ENCODE measurements around the gene APOBEC3F.
"Not testable (repeated sequence)": the region's sequence is repeated elsewhere in the genome, so short reads cannot be mapped to it uniquely, and the experiment has no call there.

The APOBEC3F gene

GRCh38 chr22:39014723-39015121, 25.9 kb upstream of the APOBEC3F start:
- H3K36me3 ChIP-seq (ENCODE audit: control insufficient read depth, insufficient read depth, low read length); H3K9ac ChIP-seq (ENCODE audit: low read depth, low read length); H3K9me3 ChIP-seq (ENCODE audit: control insufficient read depth, insufficient read depth, low read length); H3K27me3 ChIP-seq (ENCODE audit: control insufficient read depth, insufficient read depth, low read length): not testable (repeated sequence)
- H3K4me3 ChIP-seq (ENCODE audit: low read depth, low read length) = peak overlapping the region; percentile 33
- H3K4me1 ChIP-seq (ENCODE audit: control insufficient read depth, insufficient read depth, low read length) = peaks cover 23% of the 10 kb centered on the region

GRCh38 chr22:39016592-39016991, 24.1 kb upstream of the APOBEC3F start:
- H3K4me3 ChIP-seq (ENCODE audit: low read depth, low read length) = no peak overlapping the region
- no peak overlapping the region for H3K9ac ChIP-seq (ENCODE audit: low read depth, low read length)

DNA sequence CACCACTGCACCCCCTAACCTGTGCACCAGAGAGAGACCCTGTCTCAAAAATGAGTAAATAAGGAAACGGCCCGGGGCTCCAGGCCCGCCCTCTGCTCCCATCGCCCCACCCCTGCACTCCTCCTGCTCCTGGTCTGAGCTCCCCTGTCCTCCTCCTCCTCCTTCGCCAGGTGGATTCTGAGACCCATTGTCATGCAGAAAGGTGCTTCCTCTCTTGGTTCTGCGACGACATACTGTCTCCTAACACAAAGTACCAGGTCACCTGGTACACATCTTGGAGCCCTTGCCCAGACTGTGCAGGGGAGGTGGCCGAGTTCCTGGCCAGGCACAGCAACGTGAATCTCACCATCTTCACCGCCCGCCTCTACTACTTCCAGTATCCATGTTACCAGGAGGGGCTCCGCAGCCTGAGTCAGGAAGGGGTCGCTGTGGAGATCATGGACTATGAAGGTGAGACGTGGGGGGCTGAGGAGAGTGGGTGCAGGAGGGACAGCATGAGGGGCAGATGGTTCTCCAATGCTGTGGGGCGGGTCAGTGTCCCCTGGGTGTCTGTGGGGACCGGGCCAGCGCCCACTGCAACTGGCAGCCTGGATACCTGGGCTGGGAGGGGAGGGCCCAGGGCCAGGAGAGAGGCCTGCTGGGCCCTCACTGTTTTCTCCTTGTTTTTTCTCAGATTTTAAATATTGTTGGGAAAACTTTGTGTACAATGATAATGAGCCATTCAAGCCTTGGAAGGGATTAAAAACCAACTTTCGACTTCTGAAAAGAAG, 22.9 kb upstream of the APOBEC3F start:
- no peaks in the 10 kb centered on the region for H3K36me3 ChIP-seq (ENCODE audit: control insufficient read depth, insufficient read depth, low read length)
- H3K27me3 ChIP-seq (ENCODE audit: control insufficient read depth, insufficient read depth, low read length) = no peaks in the 10 kb centered on the region
- peaks cover 26% of the 10 kb centered on the region for H3K4me1 ChIP-seq (ENCODE audit: control insufficient read depth, insufficient read depth, low read length)
- peak overlapping the region; percentile 37 for H3K9ac ChIP-seq (ENCODE audit: low read depth, low read length)
- H3K9me3 ChIP-seq (ENCODE audit: control insufficient read depth, insufficient read depth, low read length) = no peaks in the 10 kb centered on the region
- peak overlapping the region; percentile 63 for H3K4me3 ChIP-seq (ENCODE audit: low read depth, low read length)

More at GRCh38 chr22:39016592-39016991, 24.1 kb upstream of the APOBEC3F start:
- peaks cover 24% of the 10 kb centered on the region for H3K4me1 ChIP-seq (ENCODE audit: control insufficient read depth, insufficient read depth, low read length)
- no peaks in the 10 kb centered on the region for H3K9me3 ChIP-seq (ENCODE audit: control insufficient read depth, insufficient read depth, low read length)
- no peaks in the 10 kb centered on the region for H3K27me3 ChIP-seq (ENCODE audit: control insufficient read depth, insufficient read depth, low read length)
- no peaks in the 10 kb centered on the region for H3K36me3 ChIP-seq (ENCODE audit: control insufficient read depth, insufficient read depth, low read length)

- peak overlapping the region; percentile 27 for H3K4me3 ChIP-seq (ENCODE audit: low read depth, low read length)
- H3K9ac ChIP-seq (ENCODE audit: low read depth, low read length) = not testable (repeated sequence)
Measured at GRCh38 chr22:39020021-39020651, 20.5 kb upstream of the APOBEC3F start.

GRCh38 chr22:39021552-39022250, 19.0 kb upstream of the APOBEC3F start:
- Histone ChIP-seq H3K36me3 (ENCODE audit: control insufficient read depth, insufficient read depth, low read length) (peaks cover 4% of the 10 kb centered on the region), H3K27me3 (ENCODE audit: control insufficient read depth, insufficient read depth, low read length) (no peaks in the 10 kb centered on the region), H3K9me3 (ENCODE audit: control insufficient read depth, insufficient read depth, low read length) (no peaks in the 10 kb centered on the region), H3K9ac (ENCODE audit: low read depth, low read length) (no peak overlapping the region), H3K4me1 (ENCODE audit: control insufficient read depth, insufficient read depth, low read length) (peaks cover 19% of the 10 kb centered on the region), H3K4me3 (ENCODE audit: low read depth, low read length) (peak overlapping the region; percentile 6)

More at GRCh38 chr22:39020021-39020651, 20.5 kb upstream of the APOBEC3F start:
- not testable (repeated sequence) for H3K36me3 ChIP-seq (ENCODE audit: control insufficient read depth, insufficient read depth, low read length); H3K9me3 ChIP-seq (ENCODE audit: control insufficient read depth, insufficient read depth, low read length); H3K27me3 ChIP-seq (ENCODE audit: control insufficient read depth, insufficient read depth, low read length)
- peaks cover 19% of the 10 kb centered on the region for H3K4me1 ChIP-seq (ENCODE audit: control insufficient read depth, insufficient read depth, low read length)

- H3K9ac ChIP-seq (ENCODE audit: low read depth, low read length) = no peak overlapping the region
Measured at GRCh38 chr22:39024519-39025308, 15.9 kb upstream of the APOBEC3F start.

DNA sequence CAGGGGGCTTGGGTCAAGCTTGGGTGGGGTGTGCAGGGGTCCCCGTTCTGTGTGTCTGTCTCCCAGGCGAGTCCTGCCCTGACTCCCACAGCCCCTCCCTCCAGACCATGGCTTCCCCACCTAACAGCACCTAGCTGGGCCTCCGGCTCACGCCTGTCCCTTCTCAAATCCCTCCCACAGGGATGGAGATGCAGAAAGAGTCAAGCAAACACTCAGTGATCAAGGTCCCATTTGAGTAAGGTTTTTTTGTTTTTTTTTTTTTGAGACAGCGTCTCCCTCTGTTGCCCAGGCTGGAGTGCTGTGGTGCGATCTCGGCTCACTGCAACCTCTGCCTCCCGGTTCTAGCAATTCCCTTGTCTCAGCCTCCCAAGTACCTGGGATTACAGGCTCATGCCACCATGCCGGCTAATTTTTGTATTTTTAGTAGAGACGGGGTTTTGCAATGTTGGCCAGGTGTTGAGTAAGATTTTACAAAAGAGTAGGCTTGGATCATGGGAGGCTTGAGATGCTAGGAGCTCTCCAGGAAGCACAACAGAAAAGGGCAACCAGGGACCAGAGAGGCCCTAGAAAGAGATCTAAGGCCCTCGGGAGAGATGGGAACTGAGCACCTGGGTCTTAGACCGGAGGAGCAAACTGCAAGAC, 14.0 kb upstream of the APOBEC3F start:
- H3K9me3 ChIP-seq (ENCODE audit: control insufficient read depth, insufficient read depth, low read length) = no peaks in the 10 kb centered on the region
- peaks cover 4% of the 10 kb centered on the region for H3K4me1 ChIP-seq (ENCODE audit: control insufficient read depth, insufficient read depth, low read length)
- peaks cover 4% of the 10 kb centered on the region for H3K36me3 ChIP-seq (ENCODE audit: control insufficient read depth, insufficient read depth, low read length)
- H3K9ac ChIP-seq (ENCODE audit: low read depth, low read length) = no peak overlapping the region
- no peak overlapping the region for H3K4me3 ChIP-seq (ENCODE audit: low read depth, low read length)
- H3K27me3 ChIP-seq (ENCODE audit: control insufficient read depth, insufficient read depth, low read length) = no peaks in the 10 kb centered on the region

More at GRCh38 chr22:39024519-39025308, 15.9 kb upstream of the APOBEC3F start:
- Histone ChIP-seq H3K4me3 (ENCODE audit: low read depth, low read length) (no peak overlapping the region), H3K9me3 (ENCODE audit: control insufficient read depth, insufficient read depth, low read length) (no peaks in the 10 kb centered on the region), H3K36me3 (ENCODE audit: control insufficient read depth, insufficient read depth, low read length) (peaks cover 4% of the 10 kb centered on the region), H3K27me3 (ENCODE audit: control insufficient read depth, insufficient read depth, low read length) (no peaks in the 10 kb centered on the region), H3K4me1 (ENCODE audit: control insufficient read depth, insufficient read depth, low read length) (peaks cover 3% of the 10 kb centered on the region)

DNA sequence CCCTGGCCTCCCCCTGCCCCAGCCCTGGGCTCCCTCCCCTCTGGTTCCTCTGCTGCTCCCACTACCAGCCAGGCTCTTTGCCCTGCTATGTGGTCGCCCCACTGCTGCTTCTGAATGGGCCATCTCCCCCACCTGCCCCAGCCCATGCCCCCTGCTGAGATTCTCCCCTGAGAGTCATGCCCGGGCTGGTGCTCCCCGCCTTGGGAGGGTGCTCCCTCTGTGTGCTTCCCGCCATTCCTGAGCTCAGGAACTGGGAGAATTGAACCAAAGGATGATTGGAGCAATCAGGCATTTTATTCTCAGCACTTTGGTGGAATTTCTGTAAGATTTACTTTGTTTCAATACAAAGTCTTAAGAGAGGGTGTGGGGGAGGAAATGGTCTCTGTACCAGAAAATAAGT, 12.9 kb upstream of the APOBEC3F start:
- Histone ChIP-seq H3K9ac (ENCODE audit: low read depth, low read length) (no peak overlapping the region), H3K4me1 (ENCODE audit: control insufficient read depth, insufficient read depth, low read length) (peaks cover 6% of the 10 kb centered on the region), H3K4me3 (ENCODE audit: low read depth, low read length) (no peak overlapping the region), H3K27me3 (ENCODE audit: control insufficient read depth, insufficient read depth, low read length) (no peaks in the 10 kb centered on the region), H3K9me3 (ENCODE audit: control insufficient read depth, insufficient read depth, low read length) (no peaks in the 10 kb centered on the region), H3K36me3 (ENCODE audit: control insufficient read depth, insufficient read depth, low read length) (peaks cover 4% of the 10 kb centered on the region)

GRCh38 chr22:39028281-39028680, 12.4 kb upstream of the APOBEC3F start:
- Histone ChIP-seq H3K27me3 (ENCODE audit: control insufficient read depth, insufficient read depth, low read length) (no peaks in the 10 kb centered on the region), H3K4me3 (ENCODE audit: low read depth, low read length) (no peak overlapping the region), H3K4me1 (ENCODE audit: control insufficient read depth, insufficient read depth, low read length) (peaks cover 6% of the 10 kb centered on the region), H3K36me3 (ENCODE audit: control insufficient read depth, insufficient read depth, low read length) (peaks cover 4% of the 10 kb centered on the region), H3K9ac (ENCODE audit: low read depth, low read length) (no peak overlapping the region), H3K9me3 (ENCODE audit: control insufficient read depth, insufficient read depth, low read length) (no peaks in the 10 kb centered on the region)

GRCh38 chr22:39029227-39029626, 11.4 kb upstream of the APOBEC3F start:
- Histone ChIP-seq H3K27me3 (ENCODE audit: control insufficient read depth, insufficient read depth, low read length) (no peaks in the 10 kb centered on the region), H3K4me3 (ENCODE audit: low read depth, low read length) (no peak overlapping the region), H3K4me1 (ENCODE audit: control insufficient read depth, insufficient read depth, low read length) (peaks cover 6% of the 10 kb centered on the region), H3K9me3 (ENCODE audit: control insufficient read depth, insufficient read depth, low read length) (no peaks in the 10 kb centered on the region), H3K36me3 (ENCODE audit: control insufficient read depth, insufficient read depth, low read length) (no peaks in the 10 kb centered on the region), H3K9ac (ENCODE audit: low read depth, low read length) (no peak overlapping the region)

GRCh38 chr22:39030705-39031104, 10.0 kb upstream of the APOBEC3F start:
- Histone ChIP-seq H3K27me3 (ENCODE audit: control insufficient read depth, insufficient read depth, low read length) (no peaks in the 10 kb centered on the region), H3K9ac (ENCODE audit: low read depth, low read length) (no peak overlapping the region), H3K9me3 (ENCODE audit: control insufficient read depth, insufficient read depth, low read length) (no peaks in the 10 kb centered on the region), H3K4me3 (ENCODE audit: low read depth, low read length) (no peak overlapping the region), H3K36me3 (ENCODE audit: control insufficient read depth, insufficient read depth, low read length) (no peaks in the 10 kb centered on the region), H3K4me1 (ENCODE audit: control insufficient read depth, insufficient read depth, low read length) (peaks cover 6% of the 10 kb centered on the region)

All from iPS-15b (cell line).